Ishikawa (cell line): ENCODE data around the gene LRP1.

ENCODE experiments used
- CEBPB ChIP-seq: IDR thresholded peaks from 2 replicates; pipeline ENCODE4 v1.6.1; 2012
- CREB1 ChIP-seq: IDR thresholded peaks from 2 replicates; pipeline ENCODE4 v1.6.1; 2012; ENCODE audit warnings: low read depth
- EGR1 ChIP-seq: IDR thresholded peaks from 2 replicates; pipeline ENCODE4 v1.6.1; 2012
- EP300 ChIP-seq: IDR thresholded peaks from 2 replicates; pipeline ENCODE4 v1.6.1; 2012; ENCODE audit warnings: borderline replicate concordance
- FOXM1 ChIP-seq: IDR thresholded peaks from 2 replicates; pipeline ENCODE4 v1.6.1; 2012; ENCODE audit warnings: low read depth, borderline replicate concordance
- NFIC ChIP-seq: IDR thresholded peaks from 2 replicates; pipeline ENCODE4 v1.6.1; 2012
- RAD21 ChIP-seq: IDR thresholded peaks from 2 replicates; pipeline ENCODE4 v1.6.1; 2012; ENCODE audit warnings: low read depth
- TAF1 ChIP-seq: IDR thresholded peaks from 2 replicates; pipeline ENCODE4 v1.6.1; 2012; ENCODE audit warnings: low read depth, mild to moderate bottlenecking
- TCF12 ChIP-seq: IDR thresholded peaks from 2 replicates; pipeline ENCODE4 v1.6.1; 2012; ENCODE audit warnings: low read depth
- TEAD4 ChIP-seq: IDR thresholded peaks from 2 replicates; pipeline ENCODE4 v1.6.1; 2012
- YY1 ChIP-seq: IDR thresholded peaks from 2 replicates; pipeline ENCODE4 v1.6.1; 2012; ENCODE audit warnings: low read depth
- ZBTB7A ChIP-seq: IDR thresholded peaks from 2 replicates; pipeline ENCODE4 v1.6.1; 2012; ENCODE audit warnings: low read depth
- TF ChIP-seq, protein P1 (sequence below): IDR thresholded peaks from 2 replicates; pipeline ENCODE4 v1.6.1; 2012
- TF ChIP-seq, protein P2 (sequence below): IDR thresholded peaks from 2 replicates; pipeline ENCODE4 v1.6.1; 2012
- TF ChIP-seq, protein P3 (sequence below): IDR thresholded peaks from 2 replicates; pipeline ENCODE4 v1.6.1; 2012; ENCODE audit warnings: low read depth, mild to moderate bottlenecking

Gene LRP1

DNA sequence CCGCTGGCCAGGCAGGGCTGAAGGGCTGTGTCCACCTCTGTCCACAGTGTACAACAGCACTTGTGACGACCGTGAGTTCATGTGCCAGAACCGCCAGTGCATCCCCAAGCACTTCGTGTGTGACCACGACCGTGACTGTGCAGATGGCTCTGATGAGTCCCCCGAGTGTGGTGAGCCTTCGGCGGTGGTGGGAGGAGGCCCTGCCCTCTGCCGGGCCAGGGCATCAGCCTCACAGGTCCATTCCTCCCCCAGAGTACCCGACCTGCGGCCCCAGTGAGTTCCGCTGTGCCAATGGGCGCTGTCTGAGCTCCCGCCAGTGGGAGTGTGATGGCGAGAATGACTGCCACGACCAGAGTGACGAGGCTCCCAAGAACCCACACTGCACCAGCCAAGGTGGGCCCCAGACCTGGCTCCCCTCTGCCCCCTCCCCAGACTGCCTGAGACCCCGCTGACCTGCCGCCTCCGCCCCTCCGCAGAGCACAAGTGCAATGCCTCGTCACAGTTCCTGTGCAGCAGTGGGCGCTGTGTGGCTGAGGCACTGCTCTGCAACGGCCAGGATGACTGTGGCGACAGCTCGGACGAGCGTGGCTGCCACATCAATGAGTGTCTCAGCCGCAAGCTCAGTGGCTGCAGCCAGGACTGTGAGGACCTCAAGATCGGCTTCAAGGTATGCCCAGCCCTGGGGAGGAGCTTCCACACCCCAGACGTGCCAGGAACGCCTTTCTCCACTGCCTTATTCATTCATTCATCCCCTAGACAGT is 67.5 kb downstream of the LRP1 start:
- TF ChIP-seq TEAD4 = no peak
- no peak for TF ChIP-seq YY1
- TF ChIP-seq CREB1 = no peak
- no peak for TF ChIP-seq CEBPB
- TF ChIP-seq TAF1 = no peak
- TF ChIP-seq ZBTB7A = no peak

DNA sequence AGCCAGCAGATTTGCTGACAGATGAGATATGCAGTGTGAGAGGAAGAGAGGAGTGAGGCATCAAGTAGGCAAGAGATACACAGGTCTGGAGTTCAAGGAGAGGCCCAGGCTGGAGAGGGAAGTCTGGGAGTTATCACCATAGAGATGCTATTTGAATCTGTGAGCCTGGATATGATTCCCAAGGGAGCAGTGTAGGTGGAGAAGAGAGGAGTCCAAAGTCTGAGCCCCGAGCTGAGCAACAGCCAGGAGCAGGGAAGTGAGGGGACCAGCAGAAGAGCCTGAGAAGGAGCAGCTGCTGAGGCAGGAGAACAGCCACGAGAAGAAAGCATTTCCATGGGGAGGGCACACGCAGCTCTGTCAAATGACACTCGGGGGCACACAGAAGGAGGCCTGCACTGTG is 68.2 kb downstream of the LRP1 start:
- TF ChIP-seq TCF12 = no peak
- no peak for TF ChIP-seq EGR1
- TF ChIP-seq RAD21 = no peak
- TF ChIP-seq YY1 = no peak
- TF ChIP-seq, protein P1, sequence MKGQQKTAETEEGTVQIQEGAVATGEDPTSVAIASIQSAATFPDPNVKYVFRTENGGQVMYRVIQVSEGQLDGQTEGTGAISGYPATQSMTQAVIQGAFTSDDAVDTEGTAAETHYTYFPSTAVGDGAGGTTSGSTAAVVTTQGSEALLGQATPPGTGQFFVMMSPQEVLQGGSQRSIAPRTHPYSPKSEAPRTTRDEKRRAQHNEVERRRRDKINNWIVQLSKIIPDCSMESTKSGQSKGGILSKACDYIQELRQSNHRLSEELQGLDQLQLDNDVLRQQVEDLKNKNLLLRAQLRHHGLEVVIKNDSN = no peak

DNA sequence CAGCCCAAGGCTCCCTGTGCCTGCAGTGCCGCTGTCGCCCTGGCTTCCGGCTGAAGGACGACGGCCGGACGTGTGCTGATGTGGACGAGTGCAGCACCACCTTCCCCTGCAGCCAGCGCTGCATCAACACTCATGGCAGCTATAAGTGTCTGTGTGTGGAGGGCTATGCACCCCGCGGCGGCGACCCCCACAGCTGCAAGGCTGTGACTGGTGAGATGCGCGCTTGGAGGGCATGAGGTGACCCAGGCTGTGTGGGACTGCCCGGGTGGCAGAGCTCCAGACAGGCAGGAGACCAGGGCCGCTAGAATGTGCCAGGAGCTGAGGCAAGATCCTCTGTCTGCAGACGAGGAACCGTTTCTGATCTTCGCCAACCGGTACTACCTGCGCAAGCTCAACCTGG is 68.7 kb downstream of the LRP1 start:
- no peak for TF ChIP-seq TAF1
- TF ChIP-seq TEAD4 = no peak
- TF ChIP-seq TCF12 = no peak

DNA sequence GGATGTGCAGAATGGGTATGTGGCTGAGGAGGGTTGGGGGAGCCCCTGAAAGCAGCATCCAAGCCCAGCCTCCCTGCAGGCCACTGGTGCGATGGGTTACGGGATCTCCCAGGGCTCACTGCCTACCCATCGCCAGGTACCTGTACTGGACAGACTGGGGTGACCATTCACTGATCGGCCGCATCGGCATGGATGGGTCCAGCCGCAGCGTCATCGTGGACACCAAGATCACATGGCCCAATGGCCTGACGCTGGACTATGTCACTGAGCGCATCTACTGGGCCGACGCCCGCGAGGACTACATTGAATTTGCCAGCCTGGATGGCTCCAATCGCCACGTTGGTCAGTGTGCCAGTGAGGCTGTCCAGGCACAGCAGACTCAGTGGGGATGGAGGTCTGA is 70.0 kb downstream of the LRP1 start:
- TF ChIP-seq CREB1 (no peak), ZBTB7A (no peak), EGR1 (no peak)

DNA sequence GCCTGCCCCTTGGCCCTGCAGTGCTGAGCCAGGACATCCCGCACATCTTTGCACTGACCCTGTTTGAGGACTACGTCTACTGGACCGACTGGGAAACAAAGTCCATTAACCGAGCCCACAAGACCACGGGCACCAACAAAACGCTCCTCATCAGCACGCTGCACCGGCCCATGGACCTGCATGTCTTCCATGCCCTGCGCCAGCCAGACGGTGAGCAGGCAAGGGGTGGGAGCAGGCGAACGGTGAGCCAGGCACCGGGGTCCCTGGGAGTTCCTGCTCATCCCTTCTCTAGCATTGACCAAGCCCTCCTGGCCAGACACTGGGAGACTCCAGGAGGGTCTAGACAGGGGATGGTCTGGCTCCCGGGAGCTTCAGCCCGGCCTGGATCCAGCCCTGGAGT is 70.9 kb downstream of the LRP1 start:
- TF ChIP-seq, protein P1 = no peak
- TF ChIP-seq ZBTB7A (no peak), CREB1 (no peak), EGR1 (no peak), TAF1 (no peak), TEAD4 (no peak), EP300 (no peak), TCF12 (no peak), YY1 (no peak), NFIC (no peak), RAD21 (no peak), FOXM1 (no peak)
- TF ChIP-seq, protein P2, sequence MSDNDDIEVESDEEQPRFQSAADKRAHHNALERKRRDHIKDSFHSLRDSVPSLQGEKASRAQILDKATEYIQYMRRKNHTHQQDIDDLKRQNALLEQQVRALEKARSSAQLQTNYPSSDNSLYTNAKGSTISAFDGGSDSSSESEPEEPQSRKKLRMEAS = no peak
- TF ChIP-seq, protein P3, sequence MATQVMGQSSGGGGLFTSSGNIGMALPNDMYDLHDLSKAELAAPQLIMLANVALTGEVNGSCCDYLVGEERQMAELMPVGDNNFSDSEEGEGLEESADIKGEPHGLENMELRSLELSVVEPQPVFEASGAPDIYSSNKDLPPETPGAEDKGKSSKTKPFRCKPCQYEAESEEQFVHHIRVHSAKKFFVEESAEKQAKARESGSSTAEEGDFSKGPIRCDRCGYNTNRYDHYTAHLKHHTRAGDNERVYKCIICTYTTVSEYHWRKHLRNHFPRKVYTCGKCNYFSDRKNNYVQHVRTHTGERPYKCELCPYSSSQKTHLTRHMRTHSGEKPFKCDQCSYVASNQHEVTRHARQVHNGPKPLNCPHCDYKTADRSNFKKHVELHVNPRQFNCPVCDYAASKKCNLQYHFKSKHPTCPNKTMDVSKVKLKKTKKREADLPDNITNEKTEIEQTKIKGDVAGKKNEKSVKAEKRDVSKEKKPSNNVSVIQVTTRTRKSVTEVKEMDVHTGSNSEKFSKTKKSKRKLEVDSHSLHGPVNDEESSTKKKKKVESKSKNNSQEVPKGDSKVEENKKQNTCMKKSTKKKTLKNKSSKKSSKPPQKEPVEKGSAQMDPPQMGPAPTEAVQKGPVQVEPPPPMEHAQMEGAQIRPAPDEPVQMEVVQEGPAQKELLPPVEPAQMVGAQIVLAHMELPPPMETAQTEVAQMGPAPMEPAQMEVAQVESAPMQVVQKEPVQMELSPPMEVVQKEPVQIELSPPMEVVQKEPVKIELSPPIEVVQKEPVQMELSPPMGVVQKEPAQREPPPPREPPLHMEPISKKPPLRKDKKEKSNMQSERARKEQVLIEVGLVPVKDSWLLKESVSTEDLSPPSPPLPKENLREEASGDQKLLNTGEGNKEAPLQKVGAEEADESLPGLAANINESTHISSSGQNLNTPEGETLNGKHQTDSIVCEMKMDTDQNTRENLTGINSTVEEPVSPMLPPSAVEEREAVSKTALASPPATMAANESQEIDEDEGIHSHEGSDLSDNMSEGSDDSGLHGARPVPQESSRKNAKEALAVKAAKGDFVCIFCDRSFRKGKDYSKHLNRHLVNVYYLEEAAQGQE = no peak

DNA sequence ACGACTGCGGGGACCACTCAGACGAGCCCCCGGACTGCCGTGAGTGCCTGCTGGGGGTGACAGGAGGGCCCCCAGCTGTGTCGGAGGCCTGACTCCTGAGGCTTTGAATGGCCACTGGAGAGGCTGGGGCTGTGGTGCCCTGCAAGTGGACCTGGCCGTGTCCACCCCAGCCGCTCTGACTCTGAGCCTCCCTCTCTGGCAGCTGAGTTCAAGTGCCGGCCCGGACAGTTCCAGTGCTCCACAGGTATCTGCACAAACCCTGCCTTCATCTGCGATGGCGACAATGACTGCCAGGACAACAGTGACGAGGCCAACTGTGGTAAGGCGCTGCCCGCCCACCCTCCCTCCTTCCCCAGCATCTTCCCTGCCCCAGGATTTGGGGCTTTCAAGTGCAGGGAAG is 72.2 kb downstream of the LRP1 start:
- TF ChIP-seq NFIC = no peak
- TF ChIP-seq EGR1 = no peak

DNA sequence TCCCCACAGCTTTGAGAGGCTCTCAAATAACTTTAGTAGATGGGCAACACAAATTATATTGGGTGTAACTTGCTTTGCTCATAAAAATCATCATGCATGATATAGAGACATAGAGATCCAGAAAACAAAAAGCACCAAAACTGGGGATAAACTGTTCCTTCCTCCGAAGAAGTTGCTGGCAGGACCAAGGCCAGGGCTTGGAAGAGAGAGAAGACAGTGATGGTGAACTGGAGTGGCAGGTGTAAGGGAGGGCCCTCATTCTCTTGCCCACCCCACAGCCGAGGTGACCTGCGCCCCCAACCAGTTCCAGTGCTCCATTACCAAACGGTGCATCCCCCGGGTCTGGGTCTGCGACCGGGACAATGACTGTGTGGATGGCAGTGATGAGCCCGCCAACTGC is 72.9 kb downstream of the LRP1 start:
- TF ChIP-seq, protein P3 = peak; percentile 54; the same call in 1 of the 2 replicates
- TF ChIP-seq, protein P1 = no peak
